Jurkat, Clone E6-1 (cell line): ENCODE results near the gene BTBD10.
"Not testable (repeated sequence)": the region's sequence is repeated elsewhere in the genome, so short reads cannot be mapped to it uniquely, and the experiment has no call there.

ENCODE experiments used
- DNase-seq: peaks from one replicate; pipeline ENCODE4 v3.0.0-alpha.2; 2011; ENCODE audit warnings: low read depth, low spot score
- H3K4me3 ChIP-seq: 2 replicates; pipeline ENCODE4 v1.5.1; 2011; ENCODE audit warnings: mild to moderate bottlenecking, low read length, control low read depth, moderate library complexity

BTBD10 gene

DNA sequence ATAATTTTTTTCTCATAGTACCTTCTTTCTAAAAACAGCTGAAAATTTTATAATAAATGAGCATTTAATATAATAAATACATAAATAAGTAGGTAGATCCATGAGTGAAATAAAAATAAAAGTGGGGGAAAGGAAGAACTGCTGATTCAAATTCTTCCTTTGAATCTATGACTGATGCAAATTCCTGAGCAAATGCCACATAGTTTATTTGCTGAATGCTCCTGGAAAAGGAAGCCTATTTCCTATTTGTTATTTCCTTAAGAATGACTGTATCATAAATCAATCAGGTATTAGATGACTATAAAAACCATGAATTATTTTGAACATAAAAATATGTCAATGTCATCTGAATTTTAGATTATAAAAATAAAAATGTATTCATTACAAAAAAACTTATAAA is 16.6 kb downstream of the BTBD10 start:
- DNase-seq: no peak
- H3K4me3 ChIP-seq: no peak overlapping the region

DNA sequence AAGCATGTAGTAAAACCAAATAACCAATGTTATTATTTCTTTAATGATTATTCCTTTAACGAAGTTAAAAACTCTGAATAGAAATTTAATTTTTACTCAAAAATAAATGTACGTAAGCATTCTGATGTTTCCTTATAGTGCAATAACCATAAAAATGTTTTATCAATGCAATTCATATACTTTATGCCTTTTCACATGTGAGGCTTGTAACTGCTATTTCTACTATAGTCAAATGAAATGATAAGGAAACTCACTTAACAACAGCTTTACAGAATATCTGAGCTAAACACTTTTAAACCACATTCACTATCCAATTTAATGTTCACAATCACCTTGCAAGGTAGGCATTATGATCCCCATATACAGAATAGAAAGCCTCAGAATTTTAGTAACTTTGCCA is 17.4 kb downstream of the BTBD10 start:
- DNase-seq: no peak
- no peak overlapping the region for H3K4me3 ChIP-seq

DNA sequence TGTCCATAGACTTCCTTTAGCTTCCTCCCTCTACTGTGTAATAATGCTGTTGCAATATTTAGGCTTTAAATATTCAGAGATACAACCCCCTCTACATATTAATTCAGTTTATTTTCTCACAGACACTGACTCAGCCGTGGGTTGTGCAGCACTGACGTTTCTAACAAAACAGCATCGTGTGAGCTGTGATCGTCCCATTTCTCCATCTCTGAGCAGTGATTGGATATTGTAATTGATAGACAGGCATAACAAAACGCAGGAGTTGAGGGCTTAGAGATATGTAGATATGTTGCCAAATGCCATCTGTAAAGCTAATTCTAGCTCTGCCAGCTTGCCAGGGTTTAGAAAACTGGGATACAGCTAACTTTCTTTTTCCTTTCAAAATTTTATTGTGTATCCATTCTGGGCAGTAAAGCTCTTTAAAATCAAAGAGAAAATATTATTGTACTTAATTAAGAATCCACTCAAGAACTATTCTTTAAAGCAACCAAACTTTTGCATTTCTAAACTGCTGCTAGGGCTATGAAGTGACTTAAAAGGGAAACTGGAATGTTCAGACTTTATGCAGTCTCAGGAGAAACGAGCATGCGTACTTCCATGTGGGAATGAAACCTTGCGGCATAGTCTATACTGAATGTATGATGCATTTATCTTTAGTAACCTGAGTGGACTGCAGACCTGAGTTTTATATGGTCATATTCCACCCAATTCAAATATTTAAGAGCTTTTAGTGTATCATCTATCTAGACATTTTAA is 22.7 kb downstream of the BTBD10 start:
- no peak overlapping the region for H3K4me3 ChIP-seq
- no peak for DNase-seq

DNA sequence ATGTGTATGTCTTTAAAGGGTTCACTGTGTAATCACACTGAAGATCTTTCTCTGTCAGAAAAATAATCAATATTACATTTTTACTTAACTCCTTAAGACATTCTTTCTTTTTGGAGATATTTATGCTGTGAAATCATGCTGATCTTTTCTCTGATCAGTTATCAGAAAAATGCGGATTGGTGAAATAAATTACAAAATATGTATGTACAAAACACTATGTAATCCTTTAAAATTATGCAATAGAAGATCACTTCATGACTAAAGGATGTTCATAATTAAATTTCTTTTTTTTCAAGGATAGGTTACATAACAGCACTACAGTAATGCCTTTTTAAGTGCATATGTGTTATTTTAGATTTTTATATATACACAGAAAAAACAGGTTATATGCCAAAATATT is 24.7 kb downstream of the BTBD10 start:
- DNase-seq: no peak

DNA sequence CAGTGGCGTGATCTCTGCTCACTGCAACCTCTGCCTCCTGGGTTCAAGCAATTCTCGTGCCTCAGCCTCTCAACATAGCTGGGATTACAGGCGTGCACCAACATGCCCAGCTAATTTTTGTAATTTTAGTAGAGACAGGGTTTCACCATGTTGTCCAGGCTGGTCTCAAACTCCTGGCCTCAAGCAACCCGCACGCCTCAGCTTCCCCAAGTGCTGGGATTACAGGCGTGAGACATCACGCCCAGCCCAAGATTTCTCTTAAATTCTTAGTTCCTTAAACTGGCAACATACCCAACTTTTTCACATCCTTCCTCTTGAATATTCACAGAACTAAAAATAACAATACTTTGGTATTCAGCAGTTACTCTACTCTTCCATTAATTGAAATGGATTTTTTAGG is 26.2 kb downstream of the BTBD10 start:
- DNase-seq, H3K4me3 ChIP-seq: not testable (repeated sequence)

More for the DNA sequence above, 24.7 kb downstream of the BTBD10 start:
- H3K4me3 ChIP-seq: no peak overlapping the region

DNA sequence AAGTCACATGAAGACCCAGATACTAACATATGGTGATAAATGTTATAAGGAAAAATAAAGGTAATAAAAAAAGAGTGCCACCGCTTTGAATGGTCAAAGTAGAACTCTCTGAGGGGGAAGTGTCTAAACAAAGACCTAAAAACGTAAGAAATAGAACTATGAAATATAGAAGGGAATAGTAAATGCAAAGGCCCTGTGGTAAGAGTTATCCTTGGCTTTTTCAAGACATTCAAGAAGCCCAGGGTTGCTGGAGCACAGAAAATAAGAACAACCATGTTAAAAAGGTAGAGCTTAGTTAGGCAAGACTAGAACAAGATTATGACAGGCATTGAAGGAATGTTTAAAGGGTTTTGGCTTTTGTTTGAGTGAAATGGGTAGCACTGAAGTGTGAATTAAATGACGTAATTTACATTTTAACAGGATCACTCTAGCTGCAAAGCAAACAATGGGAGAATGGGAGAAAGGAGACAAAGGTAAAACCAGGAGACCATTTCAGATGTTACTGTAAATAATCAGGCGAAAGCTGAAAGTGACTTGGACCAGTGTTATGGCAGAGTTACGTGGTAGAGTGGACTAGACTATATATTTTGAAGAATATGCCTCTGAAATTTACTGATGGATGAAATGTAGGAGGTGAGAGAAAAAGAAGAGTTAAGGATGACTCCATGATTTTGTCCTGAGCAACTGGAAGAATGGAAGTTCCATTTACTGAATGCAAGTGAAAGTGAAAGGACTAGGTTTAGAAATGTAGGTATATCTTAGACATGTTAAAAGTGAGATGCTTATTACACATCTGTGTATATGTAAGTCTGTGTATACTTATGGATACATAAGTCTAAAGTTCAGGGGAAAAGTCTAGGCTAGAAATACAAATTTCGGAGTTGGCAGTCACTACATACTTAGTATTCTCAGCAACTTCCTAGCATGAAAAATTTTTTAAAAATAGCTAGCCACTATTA is 28.5 kb downstream of the BTBD10 start:
- DNase-seq: no peak
- H3K4me3 ChIP-seq: no peak overlapping the region

DNA sequence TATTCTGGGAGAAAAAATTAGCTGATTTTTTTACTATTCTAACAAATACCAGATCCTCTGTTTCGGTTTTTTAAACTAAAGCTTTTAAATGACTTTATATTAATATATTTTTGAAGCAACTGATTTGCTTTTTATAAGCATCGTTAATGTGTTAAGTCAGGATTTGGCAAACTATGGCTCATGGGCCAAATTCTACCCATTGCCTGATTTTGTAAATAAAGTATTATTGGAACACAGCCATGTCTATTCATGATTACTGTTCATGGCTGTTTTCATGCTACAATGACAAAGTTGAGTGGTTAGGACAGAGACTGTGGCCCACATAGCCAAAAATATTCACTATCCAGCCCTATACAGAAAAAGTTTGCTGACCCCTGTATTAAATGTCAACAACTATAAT is 29.6 kb downstream of the BTBD10 start:
- H3K4me3 ChIP-seq: no peak overlapping the region
- DNase-seq: no peak

DNA sequence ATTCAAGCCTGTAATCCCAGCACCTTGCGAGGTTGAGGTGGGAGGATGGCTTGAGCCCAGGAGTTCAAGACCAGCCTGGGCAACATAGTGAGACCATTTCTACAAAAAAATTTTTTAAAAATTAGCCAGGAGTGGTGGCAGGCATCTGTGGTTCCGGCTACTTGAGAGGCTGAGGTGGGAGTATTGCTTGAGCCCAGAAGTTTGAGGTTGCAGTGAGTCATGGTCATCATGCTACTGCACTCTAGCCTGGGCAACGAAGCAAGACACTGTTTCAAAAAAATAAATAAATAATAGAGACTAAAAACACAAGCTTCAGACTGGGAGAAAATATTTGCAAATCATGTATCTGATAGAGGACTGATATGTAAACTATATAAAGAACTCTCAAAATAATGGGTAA is 33.2 kb downstream of the BTBD10 start:
- no peak for DNase-seq
- H3K4me3 ChIP-seq: no peak overlapping the region

DNA sequence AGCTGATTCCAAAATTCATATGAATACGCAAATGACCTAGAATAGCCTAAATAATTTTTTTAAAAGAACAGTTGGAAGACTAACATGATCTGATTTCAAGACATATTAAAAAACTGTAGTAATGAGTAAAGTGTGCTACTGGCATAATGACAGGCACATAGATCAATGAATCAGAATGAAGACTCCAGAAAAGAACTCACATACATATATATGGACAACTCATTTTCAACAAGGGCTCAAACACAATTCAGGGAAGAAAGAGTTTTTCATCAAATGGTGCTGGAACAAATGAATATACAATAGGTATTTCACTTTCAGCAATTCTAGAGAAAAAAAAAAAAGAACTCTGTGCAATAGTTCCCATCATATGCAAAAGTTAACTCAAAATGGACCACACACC is 33.7 kb downstream of the BTBD10 start:
- no peak for DNase-seq
- no peak overlapping the region for H3K4me3 ChIP-seq

DNA sequence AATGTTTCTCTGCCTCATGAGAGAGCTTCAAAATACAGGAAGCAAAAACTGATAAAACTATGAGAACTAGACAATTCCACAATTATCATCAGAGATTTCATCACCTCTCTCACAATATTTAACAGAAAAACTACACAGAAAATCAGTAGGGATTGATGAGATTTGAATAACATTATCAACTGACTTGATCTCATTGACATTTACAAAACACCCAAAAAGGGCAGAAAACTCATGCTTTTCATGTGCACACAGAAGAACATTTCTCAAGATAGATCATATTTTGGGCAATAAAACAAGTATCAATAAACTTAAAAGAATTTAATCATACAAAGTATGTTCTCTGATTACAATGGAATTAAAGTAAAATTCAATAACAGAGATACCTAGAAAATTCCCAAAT is 35.6 kb downstream of the BTBD10 start:
- no peak for DNase-seq
- H3K4me3 ChIP-seq: no peak overlapping the region

DNA sequence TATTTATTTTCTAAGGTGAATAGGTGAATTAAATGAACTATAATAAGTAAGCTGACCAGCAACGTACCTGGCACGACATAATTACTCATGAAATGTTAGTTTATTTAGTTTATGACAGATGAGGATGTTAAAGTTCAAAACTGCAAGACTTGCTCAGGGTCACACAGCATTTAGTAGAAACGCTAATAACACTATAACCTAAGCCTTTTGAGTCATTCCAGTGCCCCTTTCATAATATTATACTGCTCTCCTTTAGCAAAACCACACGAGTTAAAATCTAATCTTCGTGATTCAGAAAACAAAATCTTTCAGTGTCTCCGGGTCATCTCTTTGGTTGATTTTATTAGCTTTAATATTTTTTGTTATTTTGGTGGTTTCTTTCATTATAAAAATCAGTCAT is 39.6 kb downstream of the BTBD10 start:
- no peak for DNase-seq
- no peak overlapping the region for H3K4me3 ChIP-seq

DNA sequence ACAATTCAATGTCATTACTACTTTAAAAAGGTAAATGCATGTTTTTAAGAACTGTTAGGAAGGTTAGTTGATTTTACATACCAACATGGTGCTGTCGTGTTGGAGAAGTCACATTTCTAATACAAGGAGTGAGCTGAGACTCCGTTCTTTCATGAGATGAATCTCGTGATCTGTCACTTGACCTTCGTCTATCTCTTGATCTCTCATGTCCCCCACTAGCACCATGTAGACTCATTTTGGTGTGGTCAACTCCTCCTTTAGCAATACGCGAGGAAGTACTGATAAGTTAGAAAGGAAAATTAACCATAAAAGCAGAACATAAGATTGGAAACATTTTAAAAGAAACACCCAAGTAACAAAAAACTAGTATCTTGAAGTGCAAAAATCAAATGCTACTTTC is 41.5 kb downstream of the BTBD10 start:
- no peak overlapping the region for H3K4me3 ChIP-seq
- no peak for DNase-seq

DNA sequence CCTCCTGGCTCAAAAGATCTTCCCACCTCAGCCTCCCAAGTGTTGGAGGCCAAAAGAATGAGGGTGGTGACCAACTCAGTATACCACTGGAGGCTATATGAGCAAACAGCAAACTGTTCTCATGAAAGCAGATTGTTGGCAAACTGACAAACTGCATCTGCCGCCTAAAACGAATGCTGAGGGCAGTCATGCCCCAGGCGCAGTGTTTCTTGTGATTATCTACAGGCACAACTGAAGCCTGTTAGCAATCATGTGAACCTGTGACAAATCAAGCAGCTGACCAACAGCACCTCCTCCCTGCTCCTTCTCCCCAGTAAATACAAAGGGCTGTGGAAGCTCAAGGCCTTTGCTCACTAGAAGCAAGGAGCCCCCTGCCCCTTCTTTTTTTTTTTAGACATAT is 47.8 kb downstream of the BTBD10 start:
- H3K4me3 ChIP-seq: no peak overlapping the region
- no peak for DNase-seq

DNA sequence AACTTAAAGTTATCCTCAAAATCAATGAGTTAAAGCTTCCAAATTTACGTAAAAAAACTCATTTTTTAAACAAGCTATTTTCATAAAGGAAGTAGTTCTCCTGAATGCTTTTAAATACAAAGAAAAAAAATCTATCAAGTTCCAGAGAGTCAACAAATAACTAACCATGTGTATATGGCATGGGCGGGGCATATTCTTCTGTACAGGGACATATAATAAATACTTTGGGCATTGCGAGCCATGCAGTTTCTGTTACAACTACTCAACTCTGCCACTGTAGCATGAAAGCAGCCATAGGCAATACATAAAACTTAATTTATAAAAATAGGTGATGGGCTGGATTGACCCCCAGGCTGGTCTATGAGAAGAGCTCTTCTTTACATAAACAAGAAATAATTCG is 57.8 kb downstream of the BTBD10 start:
- no peak overlapping the region for H3K4me3 ChIP-seq
- no peak for DNase-seq

DNA sequence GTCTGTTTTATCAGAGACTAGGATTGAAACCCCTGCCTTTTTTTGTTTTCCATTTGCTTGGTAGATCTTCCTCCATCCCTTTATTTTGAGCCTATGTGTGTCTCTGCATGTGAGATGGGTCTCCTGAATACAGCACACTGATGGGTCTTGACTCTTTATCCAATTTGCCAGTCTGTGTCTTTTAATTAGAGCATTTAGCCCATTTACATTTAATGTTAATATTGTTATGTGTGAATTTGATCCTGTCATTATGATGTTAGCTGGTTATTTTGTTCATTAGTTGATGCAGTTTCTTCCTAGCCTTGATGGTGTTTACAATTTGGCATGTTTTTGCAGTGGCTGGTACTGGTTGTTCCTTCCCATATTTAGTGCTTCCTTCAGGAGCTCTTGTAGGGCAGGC is 64.7 kb downstream of the BTBD10 start:
- not testable (repeated sequence) for DNase-seq, H3K4me3 ChIP-seq

DNA sequence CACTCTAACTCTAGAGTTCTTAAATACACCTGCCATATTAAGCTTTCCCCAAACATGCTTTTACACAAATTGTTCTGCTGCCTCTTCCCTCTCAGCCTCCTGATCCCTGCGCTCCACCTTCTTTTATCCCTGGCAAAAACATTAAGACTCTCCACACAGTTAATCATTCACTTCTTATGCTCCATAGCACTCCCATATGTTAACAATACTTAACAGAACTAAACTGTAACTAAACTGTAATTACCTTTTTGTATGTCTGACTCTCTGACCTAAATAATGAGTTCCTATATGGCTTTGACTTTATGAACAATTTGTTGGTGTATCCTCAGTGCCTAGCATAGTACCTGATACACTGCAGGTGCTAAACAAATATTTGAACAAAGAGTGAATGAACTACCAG is 71.8 kb downstream of the BTBD10 start:
- no peak for DNase-seq
- H3K4me3 ChIP-seq: no peak overlapping the region

DNA sequence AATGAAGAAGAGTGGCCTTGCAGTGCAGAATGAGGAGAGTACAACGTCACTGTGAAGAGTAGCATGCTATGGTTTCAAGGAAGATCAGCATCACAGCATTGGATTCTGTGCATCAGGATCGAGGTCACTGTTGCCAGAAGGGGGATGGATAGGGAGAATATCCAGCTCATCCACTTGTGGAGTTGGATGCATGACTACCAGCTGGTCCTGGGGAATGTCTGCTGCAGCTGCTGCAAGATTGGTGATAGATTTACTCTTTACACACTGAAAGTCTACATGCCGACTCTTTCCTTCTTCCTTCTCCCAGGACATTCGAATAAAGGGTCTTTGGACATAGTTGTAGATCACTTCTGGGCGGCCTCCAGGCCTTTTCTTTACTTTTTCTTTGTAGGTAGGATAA is 74.3 kb downstream of the BTBD10 start:
- no peak overlapping the region for H3K4me3 ChIP-seq
- DNase-seq: no peak

DNA sequence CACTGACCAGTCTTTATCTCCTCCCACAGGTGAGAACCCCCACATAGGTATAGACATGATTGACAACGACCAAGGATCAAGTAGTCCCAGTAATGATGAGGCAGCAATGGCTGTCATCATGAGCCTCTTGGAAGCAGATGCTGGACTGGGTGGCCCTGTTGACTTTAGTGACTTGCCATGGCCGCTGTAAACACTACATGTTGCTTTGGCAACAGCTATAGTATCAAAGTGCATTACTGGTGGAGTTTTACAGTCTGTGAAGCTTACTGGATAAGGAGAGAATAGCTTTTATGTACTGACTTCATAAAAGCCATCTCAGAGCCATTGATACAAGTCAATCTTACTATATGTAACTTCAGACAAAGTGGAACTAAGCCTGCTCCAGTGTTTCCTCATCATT is 76.5 kb downstream of the BTBD10 start:
- H3K4me3 ChIP-seq: no peak overlapping the region
- DNase-seq: no peak

DNA sequence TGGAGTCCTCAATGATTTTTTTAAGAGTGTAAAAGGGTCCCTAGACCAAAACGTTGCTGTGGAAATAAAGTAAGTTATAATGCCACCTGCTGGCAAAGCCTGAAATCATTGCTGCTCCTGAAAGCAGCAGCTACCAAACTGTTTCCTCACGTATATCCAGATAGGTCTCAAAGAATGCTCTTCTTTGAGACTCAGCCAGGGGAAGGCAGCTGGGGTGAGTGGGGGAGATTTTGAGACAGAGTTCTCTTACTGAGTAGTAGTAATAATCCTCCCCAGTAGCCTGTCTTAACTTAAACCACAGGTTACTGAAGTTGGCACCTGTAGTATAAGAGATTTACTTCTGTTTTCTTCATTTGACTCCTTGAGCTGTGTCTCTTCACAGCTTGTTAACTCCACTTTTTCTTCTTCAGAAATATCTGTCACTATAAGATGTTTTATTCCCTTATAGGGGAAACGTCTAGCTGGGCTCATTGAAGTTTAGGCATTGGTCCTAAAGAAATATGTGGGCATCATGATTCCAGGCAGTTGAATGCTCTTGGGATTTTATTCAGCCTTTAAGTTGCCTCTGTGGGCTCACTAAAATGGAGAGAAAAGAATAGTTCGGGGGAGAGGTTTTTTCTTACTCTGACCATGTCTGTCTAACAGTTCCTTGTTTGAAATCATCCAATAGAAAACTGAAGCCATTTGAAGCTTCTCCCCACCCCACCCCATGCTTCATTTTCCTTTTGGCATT is 77.9 kb downstream of the BTBD10 start:
- peak; percentile 43 for DNase-seq
- H3K4me3 ChIP-seq: no peak overlapping the region

DNA sequence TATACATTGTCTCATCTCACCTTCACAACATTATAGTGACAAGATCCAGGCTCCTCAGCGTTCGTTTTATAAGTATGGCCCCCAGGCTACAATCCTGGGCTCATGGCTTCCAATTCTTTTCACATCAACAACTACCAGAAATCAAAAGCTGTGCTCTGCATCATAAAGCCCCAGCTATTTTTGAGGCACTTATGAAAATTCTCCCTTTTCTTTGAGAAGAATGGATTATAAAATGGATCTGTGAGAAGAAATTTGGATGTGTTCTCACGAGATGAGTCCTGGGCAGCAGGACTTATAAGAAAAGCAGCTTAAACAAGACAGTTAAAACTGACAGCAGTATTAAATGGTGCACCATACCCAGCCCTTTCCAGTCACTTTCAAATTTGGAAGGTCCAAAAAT is 80.3 kb downstream of the BTBD10 start:
- H3K4me3 ChIP-seq: no peak overlapping the region
- DNase-seq: no peak
